PFSK-1 (cell line): ENCODE measurements around the gene MGAT4A.

Experiments
- FOXP2 ChIP-seq: optimal IDR thresholded peaks from 2 replicates; pipeline ENCODE3; 2011; ENCODE audit warnings: borderline replicate concordance, control low read depth, inconsistent platforms; ENCODE audit not compliant: insufficient read depth; ENCODE audit errors: extremely low read length, extremely low read depth
- POLR2AphosphoS5 ChIP-seq: IDR thresholded peaks from 2 replicates; pipeline ENCODE4 v1.6.1; 2012; ENCODE audit warnings: low read depth, mild to moderate bottlenecking, control low read depth, low read length, moderate library complexity
- REST ChIP-seq, 2 experiments: IDR thresholded peaks; 2 replicates each; pipeline versions ENCODE4 v1.6.1 to v1.8.0; 2011 to 2012; ENCODE audit warnings: low read depth in 2 of 2, low read length in 2 of 2, control low read depth in 1 of 2, inconsistent platforms in 1 of 2, mild to moderate bottlenecking in 1 of 2, moderate library complexity in 1 of 2; ENCODE audit not compliant: insufficient read depth in 1 of 2
- SIN3A ChIP-seq: IDR thresholded peaks from 2 replicates; pipeline ENCODE4 v1.6.1; 2012; ENCODE audit warnings: mild to moderate bottlenecking, low read length, moderate library complexity, borderline replicate concordance; ENCODE audit not compliant: insufficient read depth
- TAF1 ChIP-seq: IDR thresholded peaks from 2 replicates; pipeline ENCODE4 v1.6.1; 2012; ENCODE audit warnings: low read length, control low read depth, borderline replicate concordance; ENCODE audit not compliant: insufficient read depth

GRCh38 chr2:98750593-98751282 is 19.8 kb upstream of the MGAT4A start:
- TF ChIP-seq SIN3A (no peak), TAF1 (no peak), FOXP2 (no peak), REST (IDR thresholded peaks at IDR 0.05; ENCODE audit: insufficient read depth in 1 of 2, low read depth in 2 of 2, low read length in 2 of 2) (no peak), POLR2AphosphoS5 (no peak)
